ENCODE measurements around the gene MPDZ. TPM values are rescaled to one million over a fixed set of nuclear protein-coding genes. Genes with fewer than 3 reads are reported as not detected.

The MPDZ gene
- total RNA-seq, 4 donors from 2014 or later = 17.9 to 29.6 (median 23.5) TPM

- intact Hi-C loops (cut with DNase I; ENCODE audit: low total_unique reads) (loop anchor here (10.0 kb wide), 1 partner anchor 55 kb away; no protein-coding TSS in a partner anchor), in situ Hi-C loops (cut with MboI; ENCODE audit: low sequenced_read_pairs in 4 of 4) (no loop called here)
- H3K4me1 ChIP-seq = peaks cover 46 to 54% of the 10 kb centered on the region in 2 donors
- no peak for DNase-seq
- H3K27ac ChIP-seq = no peak overlapping the region
- no peaks in the 10 kb centered on the region for H3K9me3 ChIP-seq
- no peaks in the 10 kb centered on the region for H3K27me3 ChIP-seq
- no peaks in the 10 kb centered on the region for H3K36me3 ChIP-seq
- TF ChIP-seq POLR2A (IDR thresholded peaks at IDR 0.05) = no peak
- TF ChIP-seq, protein P1, sequence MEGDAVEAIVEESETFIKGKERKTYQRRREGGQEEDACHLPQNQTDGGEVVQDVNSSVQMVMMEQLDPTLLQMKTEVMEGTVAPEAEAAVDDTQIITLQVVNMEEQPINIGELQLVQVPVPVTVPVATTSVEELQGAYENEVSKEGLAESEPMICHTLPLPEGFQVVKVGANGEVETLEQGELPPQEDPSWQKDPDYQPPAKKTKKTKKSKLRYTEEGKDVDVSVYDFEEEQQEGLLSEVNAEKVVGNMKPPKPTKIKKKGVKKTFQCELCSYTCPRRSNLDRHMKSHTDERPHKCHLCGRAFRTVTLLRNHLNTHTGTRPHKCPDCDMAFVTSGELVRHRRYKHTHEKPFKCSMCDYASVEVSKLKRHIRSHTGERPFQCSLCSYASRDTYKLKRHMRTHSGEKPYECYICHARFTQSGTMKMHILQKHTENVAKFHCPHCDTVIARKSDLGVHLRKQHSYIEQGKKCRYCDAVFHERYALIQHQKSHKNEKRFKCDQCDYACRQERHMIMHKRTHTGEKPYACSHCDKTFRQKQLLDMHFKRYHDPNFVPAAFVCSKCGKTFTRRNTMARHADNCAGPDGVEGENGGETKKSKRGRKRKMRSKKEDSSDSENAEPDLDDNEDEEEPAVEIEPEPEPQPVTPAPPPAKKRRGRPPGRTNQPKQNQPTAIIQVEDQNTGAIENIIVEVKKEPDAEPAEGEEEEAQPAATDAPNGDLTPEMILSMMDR (IDR thresholded peaks at IDR 0.05 in 4 of 5, conservative IDR thresholded peaks at IDR 0.05 in 1 of 5) = no peak
- H3K4me3 ChIP-seq = no peak overlapping the region
- ATAC-seq = no peak
Observed at GRCh38 chr9:13269589-13270452, 9.7 kb downstream of the MPDZ start.

GRCh38 chr9:13268469-13268868 is 11.0 kb downstream of the MPDZ start:
- intact Hi-C loops (cut with DNase I; ENCODE audit: low total_unique reads) (no loop called here), in situ Hi-C loops (cut with MboI; ENCODE audit: low sequenced_read_pairs in 4 of 4) (no loop called here)
- Histone ChIP-seq H3K27ac (peak overlapping the region in 2 of 4 donors; percentile 30 to 62), H3K27me3 (no peaks in the 10 kb centered on the region), H3K4me1 (peaks cover 36 to 52% of the 10 kb centered on the region in 2 donors), H3K4me3 (no peak overlapping the region), H3K36me3 (no peaks in the 10 kb centered on the region), H3K9me3 (no peaks in the 10 kb centered on the region)
- peak in 1 of 2 donors; percentile 52 for ATAC-seq
- DNase-seq = no peak
- TF ChIP-seq POLR2A (IDR thresholded peaks at IDR 0.05) = no peak

- ATAC-seq (peak; percentile 67 to 71), DNase-seq (no peak)
- Histone ChIP-seq H3K4me3 (no peak overlapping the region), H3K27ac (peak overlapping the region; percentile 26 to 62 (median 30)), H3K4me1 (peaks cover 38 to 52% of the 10 kb centered on the region in 2 donors), H3K9me3 (no peaks in the 10 kb centered on the region), H3K27me3 (no peaks in the 10 kb centered on the region), H3K36me3 (no peaks in the 10 kb centered on the region)
- TF ChIP-seq, protein P1 (IDR thresholded peaks at IDR 0.05 in 4 of 5, conservative IDR thresholded peaks at IDR 0.05 in 1 of 5) = no peak
- peak in 1 of 2 donors; percentile 19 for TF ChIP-seq POLR2A (IDR thresholded peaks at IDR 0.05)
- intact Hi-C loops (cut with DNase I; ENCODE audit: low total_unique reads) (no loop called here), in situ Hi-C loops (cut with MboI; ENCODE audit: low sequenced_read_pairs in 4 of 4) (no loop called here)
Observed at GRCh38 chr9:13267743-13268142, 11.7 kb downstream of the MPDZ start.

DNA sequence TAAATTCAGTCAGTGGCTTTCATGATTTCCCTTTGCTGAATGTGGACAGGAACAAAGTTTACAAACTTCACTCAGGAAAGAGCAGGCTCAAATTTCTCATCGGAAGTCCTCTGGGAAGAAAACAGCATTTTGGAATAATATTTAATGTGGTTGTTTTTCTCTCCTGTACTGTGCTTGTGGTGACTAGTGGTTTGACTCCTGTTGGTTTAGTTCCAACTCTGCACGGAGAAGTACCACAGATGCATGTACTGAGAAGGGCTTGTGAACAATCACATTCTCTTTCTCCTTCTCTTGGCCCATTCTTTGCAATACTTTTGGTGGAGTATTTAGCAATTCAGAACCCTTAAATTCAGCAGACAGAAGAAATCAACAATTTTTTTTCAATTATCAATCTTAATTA is 13.3 kb downstream of the MPDZ start:
- H3K4me1 ChIP-seq = peaks cover 34 to 48% of the 10 kb centered on the region in 2 donors
- no peaks in the 10 kb centered on the region for H3K27me3 ChIP-seq
- H3K27ac ChIP-seq = peak overlapping the region in 2 of 4 donors; percentile 42 to 62
- DNase-seq (no peak), ATAC-seq (peak; percentile 41 to 54)
- intact Hi-C loops (cut with DNase I; ENCODE audit: low total_unique reads) = no loop called here
- no peaks in the 10 kb centered on the region for H3K36me3 ChIP-seq
- H3K9me3 ChIP-seq = no peaks in the 10 kb centered on the region
- H3K4me3 ChIP-seq = no peak overlapping the region
- TF ChIP-seq, protein P1 (IDR thresholded peaks at IDR 0.05 in 4 of 5, conservative IDR thresholded peaks at IDR 0.05 in 1 of 5) = no peak
- no peak for TF ChIP-seq POLR2A (IDR thresholded peaks at IDR 0.05)
- in situ Hi-C loops (cut with MboI; ENCODE audit: low sequenced_read_pairs in 4 of 4) = no loop called here

- intact Hi-C loops (cut with DNase I; ENCODE audit: low total_unique reads) = no loop called here
- Histone ChIP-seq H3K4me3 (no peak overlapping the region), H3K4me1 (peaks cover 34 to 45% of the 10 kb centered on the region in 2 donors), H3K27ac (no peak overlapping the region), H3K36me3 (no peaks in the 10 kb centered on the region), H3K9me3 (no peaks in the 10 kb centered on the region), H3K27me3 (no peaks in the 10 kb centered on the region)
- ATAC-seq (no peak), DNase-seq (no peak)
- in situ Hi-C loops (cut with MboI; ENCODE audit: low sequenced_read_pairs in 4 of 4) = no loop called here
- TF ChIP-seq POLR2A (IDR thresholded peaks at IDR 0.05) = no peak
- TF ChIP-seq, protein P1 (IDR thresholded peaks at IDR 0.05 in 4 of 5, conservative IDR thresholded peaks at IDR 0.05 in 1 of 5) = no peak
Observed at GRCh38 chr9:13264788-13265187, 14.7 kb downstream of the MPDZ start.

Data from gastrocnemius medialis (tissue), 4 donors.